Measurements from ENCODE around the gene PUSL1.

PUSL1 gene

GRCh38 chr1:1345860-1346500 is 37.6 kb downstream of the PUSL1 start (continued):
- TF ChIP-seq ZNF518A (tag by site-specific recombination; conservative IDR thresholded peaks at IDR 0.05; ENCODE audit: low read depth) = no peak
- TF ChIP-seq PRDM1 (tag by site-specific recombination; IDR thresholded peaks at IDR 0.05) = no peak
- TF ChIP-seq ZNF416 (tag by site-specific recombination; IDR thresholded peaks at IDR 0.05) = no peak
- TF ChIP-seq GLIS1 (tag by site-specific recombination; IDR thresholded peaks at IDR 0.05) = no peak

GRCh38 chr1:1346501-1346890 is 38.1 kb downstream of the PUSL1 start:
- ChIA-PET POLR2A (interaction anchor here (1.0 kb wide), 1 partner anchor 10 kb away, joined by 3 read pairs; no protein-coding TSS in a partner anchor), CTCF (interaction anchor here (3.5 kb wide), 1 partner anchor 26 kb away, joined by 18 read pairs; no protein-coding TSS in a partner anchor)
- peaks cover 7% of the 10 kb centered on the region for H3K4me1 ChIP-seq (ENCODE audit: control insufficient read depth, insufficient read depth, low read length)
- H3K27ac ChIP-seq (ENCODE audit: extremely low read depth, low read depth, low read length) = no peak overlapping the region
- no peak overlapping the region for H3K4me3 ChIP-seq (ENCODE audit: low read depth, low read length)
- TF ChIP-seq ZNF350 (tag by site-specific recombination; IDR thresholded peaks at IDR 0.05) (no peak), BCL11B (tag by site-specific recombination; IDR thresholded peaks at IDR 0.05; ENCODE audit: low read depth) (no peak), ZNF292 (tag by site-specific recombination; IDR thresholded peaks at IDR 0.05; ENCODE audit: borderline replicate concordance, low read depth) (no peak), ZNF791 (tag by site-specific recombination; IDR thresholded peaks at IDR 0.05) (no peak), ZNF398 (tag by site-specific recombination; IDR thresholded peaks at IDR 0.05) (no peak), ZNF16 (tag by site-specific recombination; IDR thresholded peaks at IDR 0.05; ENCODE audit: low read depth) (no peak), ZNF274 (IDR thresholded peaks at IDR 0.05; ENCODE audit: low read length) (no peak), ZNF274 (tag by site-specific recombination; IDR thresholded peaks at IDR 0.05; ENCODE audit: borderline replicate concordance) (no peak), GLI2 (tag by site-specific recombination; IDR thresholded peaks at IDR 0.05; ENCODE audit: borderline replicate concordance, low read depth) (no peak), ZNF529 (tag by site-specific recombination; IDR thresholded peaks at IDR 0.05; ENCODE audit: insufficient replicate concordance) (no peak), ZSCAN4 (tag by site-specific recombination; IDR thresholded peaks at IDR 0.05) (no peak)
- H3K36me3 ChIP-seq (ENCODE audit: control insufficient read depth in 2 of 2, insufficient read depth in 1 of 2, low read length in 2 of 2) = peaks cover 0 to 32% of the 10 kb centered on the region in 2 experiments; a peak in 2 of 3 replicates
- H3K9me3 ChIP-seq (ENCODE audit: control insufficient read depth, insufficient read depth, low read depth, low read length) = no peaks in the 10 kb centered on the region

All from HEK293 (cell line).